ENCODE measurements around the gene PTGDS. TPM values are rescaled to one million over a fixed set of nuclear protein-coding genes. Genes with fewer than 3 reads are reported as not detected.

PTGDS gene
- total and polyA plus RNA-seq, 4 donors, result 0.23 to 15.2 (median 6.4) TPM

DNA sequence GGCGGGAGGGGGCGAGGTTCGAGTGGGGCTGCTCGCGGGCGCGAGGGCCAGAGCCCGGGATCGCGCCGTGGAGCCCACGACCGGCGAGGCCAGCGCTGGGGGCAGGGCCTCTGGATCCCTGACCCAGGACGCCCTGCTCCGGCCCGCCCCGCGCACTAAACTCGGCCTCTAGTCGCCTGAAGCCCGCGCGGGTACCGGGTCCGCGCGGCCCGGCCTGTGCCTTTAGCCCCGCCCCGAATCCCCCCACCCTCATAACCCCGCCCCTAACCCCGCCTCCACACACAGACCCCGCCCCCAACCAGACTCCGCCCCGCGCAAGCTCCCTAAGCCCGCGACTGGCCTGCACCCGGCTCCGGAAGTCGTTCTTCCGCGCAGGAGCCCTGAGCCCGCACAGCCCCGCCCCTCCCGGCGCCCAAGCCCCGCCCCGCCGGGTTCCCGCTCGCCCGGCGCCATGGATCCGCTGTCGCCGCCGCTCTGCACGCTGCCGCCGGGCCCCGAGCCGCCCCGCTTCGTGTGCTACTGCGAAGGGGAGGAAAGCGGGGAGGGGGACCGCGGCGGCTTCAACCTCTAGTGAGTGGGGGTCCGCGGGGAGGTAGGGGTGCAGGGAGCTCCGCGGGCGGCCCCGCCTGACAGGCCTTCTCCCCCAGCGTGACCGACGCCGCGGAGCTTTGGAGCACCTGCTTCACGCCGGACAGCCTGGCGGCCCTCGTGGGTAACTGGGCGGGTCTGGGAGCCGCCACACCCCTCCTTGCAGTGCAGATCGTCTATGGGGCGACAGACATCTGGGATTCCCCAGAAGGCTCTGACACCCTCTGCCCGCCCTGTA lies 14.9 kb downstream of the PTGDS start, which contains the start of gene PAXX:
PAXX (plus strand) TSS at position 430 of the 826 bp plus-strand sequence; CDS start at position 452, 22 bp downstream.
- peak within 1 kb of the TSS; percentile 61 to 81 (median 79) for H3K4me3 ChIP-seq (ENCODE audit: low read depth in 1 of 3, low read length in 3 of 3)
- 2% methylated on average over 92 of the region's 92 CpGs for WGBS
- H3K9ac ChIP-seq (ENCODE audit: low read depth in 1 of 2, low read length in 2 of 2), result peak within 1 kb of the TSS in 1 of 2 donors; percentile 92
- H3K27me3 ChIP-seq (ENCODE audit: control insufficient read depth in 4 of 4, insufficient read depth in 4 of 4, low read length in 3 of 4), result no peaks in the 10 kb centered on the region
- peak within 1 kb of the TSS; percentile 52 to 67 for H3K27ac ChIP-seq (ENCODE audit: low read depth in 1 of 2, low read length in 2 of 2)
- H3K36me3 ChIP-seq (ENCODE audit: control insufficient read depth in 4 of 4, insufficient read depth in 3 of 4, low read depth in 1 of 4, low read length in 3 of 4), result peaks cover 0 to 3% (median 0%) of the 10 kb centered on the region in 4 donors
- no peaks in the 10 kb centered on the region for H3K9me3 ChIP-seq (ENCODE audit: control insufficient read depth in 4 of 4, low read length in 3 of 4)
- TF ChIP-seq RAD21 (IDR thresholded peaks at IDR 0.05), result no peak
- no peak for TF ChIP-seq MAX (IDR thresholded peaks at IDR 0.05)
- TF ChIP-seq RXRA (IDR thresholded peaks at IDR 0.05), result no peak
- TF ChIP-seq CTCF (IDR thresholded peaks at IDR 0.05; ENCODE audit: low read depth, low read length, missing input control), result no peak
- TF ChIP-seq ATF3 (IDR thresholded peaks at IDR 0.05), result no peak
- TF ChIP-seq NR2F2 (IDR thresholded peaks at IDR 0.05), result no peak
- no peak for TF ChIP-seq HNF4G (IDR thresholded peaks at IDR 0.05)
- TF ChIP-seq GABPA (IDR thresholded peaks at IDR 0.05 in 1 of 2, conservative IDR thresholded peaks at IDR 0.05 in 1 of 2), result peak in 1 of 2 donors; percentile 36
- peak; percentile 33 for TF ChIP-seq YY1 (IDR thresholded peaks at IDR 0.05)
- TF ChIP-seq SP1 (IDR thresholded peaks at IDR 0.05), result no peak
- no peak for TF ChIP-seq REST (IDR thresholded peaks at IDR 0.05)
- DNase-seq (ENCODE audit: low spot score), result peak; percentile 91
- peaks cover 7 to 28% (median 13%) of the 10 kb centered on the region in 4 donors for H3K4me1 ChIP-seq (ENCODE audit: control insufficient read depth in 4 of 4, insufficient read depth in 4 of 4, low read length in 3 of 4)

GRCh38 chr9:136992819-136993369 lies 15.6 kb downstream of the PTGDS start:
- DNase-seq (ENCODE audit: low spot score), result no peak
- Histone ChIP-seq H3K9ac (ENCODE audit: low read depth in 1 of 2, low read length in 2 of 2) (peak overlapping the region in 1 of 2 donors; percentile 92), H3K4me1 (ENCODE audit: control insufficient read depth in 4 of 4, insufficient read depth in 4 of 4, low read length in 3 of 4) (peaks cover 7 to 32% (median 15%) of the 10 kb centered on the region in 4 donors), H3K27ac (ENCODE audit: low read depth in 1 of 2, low read length in 2 of 2) (peak overlapping the region in 1 of 2 donors; percentile 67), H3K27me3 (ENCODE audit: control insufficient read depth in 4 of 4, insufficient read depth in 4 of 4, low read length in 3 of 4) (no peaks in the 10 kb centered on the region), H3K9me3 (ENCODE audit: control insufficient read depth in 4 of 4, low read length in 3 of 4) (no peaks in the 10 kb centered on the region), H3K4me3 (ENCODE audit: low read depth in 1 of 3, low read length in 3 of 3) (peak overlapping the region; percentile 61 to 81 (median 79)), H3K36me3 (ENCODE audit: control insufficient read depth in 4 of 4, insufficient read depth in 3 of 4, low read depth in 1 of 4, low read length in 3 of 4) (peaks cover 0 to 3% (median 0%) of the 10 kb centered on the region in 4 donors)
- no peak for TF ChIP-seq FOXA1 (IDR thresholded peaks at IDR 0.05)
- no peak for TF ChIP-seq SP1 (IDR thresholded peaks at IDR 0.05)
- no peak for TF ChIP-seq HNF4A (conservative IDR thresholded peaks at IDR 0.05)
- TF ChIP-seq HNF4G (IDR thresholded peaks at IDR 0.05), result no peak
- TF ChIP-seq REST (IDR thresholded peaks at IDR 0.05), result no peak
- TF ChIP-seq NR2F2 (IDR thresholded peaks at IDR 0.05), result no peak
- no peak for TF ChIP-seq YY1 (IDR thresholded peaks at IDR 0.05)
- TF ChIP-seq JUND (IDR thresholded peaks at IDR 0.05), result no peak
- no peak for TF ChIP-seq ATF3 (IDR thresholded peaks at IDR 0.05)
- TF ChIP-seq RXRA (IDR thresholded peaks at IDR 0.05), result no peak
- TF ChIP-seq FOXA2 (IDR thresholded peaks at IDR 0.05), result no peak
- no peak for TF ChIP-seq CTCF (IDR thresholded peaks at IDR 0.05; ENCODE audit: low read depth, low read length, missing input control)
- WGBS, result 54% methylated on average over 18 of the region's 18 CpGs
